ENCODE data around the gene DLX2. TPM values are rescaled to one million over a fixed set of nuclear protein-coding genes. Genes with fewer than 3 reads are reported as not detected.

Gene DLX2
- total RNA-seq, 1 donor from 2014 or later: 9.7 TPM

- peak; percentile 32 to 61 for DNase-seq (ENCODE audit: low spot score in 2 of 2, unreplicated experiment in 2 of 2)
- TF ChIP-seq, protein P1, sequence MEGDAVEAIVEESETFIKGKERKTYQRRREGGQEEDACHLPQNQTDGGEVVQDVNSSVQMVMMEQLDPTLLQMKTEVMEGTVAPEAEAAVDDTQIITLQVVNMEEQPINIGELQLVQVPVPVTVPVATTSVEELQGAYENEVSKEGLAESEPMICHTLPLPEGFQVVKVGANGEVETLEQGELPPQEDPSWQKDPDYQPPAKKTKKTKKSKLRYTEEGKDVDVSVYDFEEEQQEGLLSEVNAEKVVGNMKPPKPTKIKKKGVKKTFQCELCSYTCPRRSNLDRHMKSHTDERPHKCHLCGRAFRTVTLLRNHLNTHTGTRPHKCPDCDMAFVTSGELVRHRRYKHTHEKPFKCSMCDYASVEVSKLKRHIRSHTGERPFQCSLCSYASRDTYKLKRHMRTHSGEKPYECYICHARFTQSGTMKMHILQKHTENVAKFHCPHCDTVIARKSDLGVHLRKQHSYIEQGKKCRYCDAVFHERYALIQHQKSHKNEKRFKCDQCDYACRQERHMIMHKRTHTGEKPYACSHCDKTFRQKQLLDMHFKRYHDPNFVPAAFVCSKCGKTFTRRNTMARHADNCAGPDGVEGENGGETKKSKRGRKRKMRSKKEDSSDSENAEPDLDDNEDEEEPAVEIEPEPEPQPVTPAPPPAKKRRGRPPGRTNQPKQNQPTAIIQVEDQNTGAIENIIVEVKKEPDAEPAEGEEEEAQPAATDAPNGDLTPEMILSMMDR (IDR thresholded peaks at IDR 0.05; ENCODE audit: unreplicated experiment): no peak
- Mint-ChIP-seq H3K27ac (peak overlapping the region; percentile 95), H3K4me1 (peaks cover 60% of the 10 kb centered on the region), H3K9me3 (no peaks in the 10 kb centered on the region), H3K27me3 (ENCODE audit: low read depth) (peaks cover 76% of the 10 kb centered on the region), H3K36me3 (no peaks in the 10 kb centered on the region), H3K4me3 (peak overlapping the region; percentile 75)
Measured at GRCh38 chr2:172100080-172100934, 2.4 kb downstream of the DLX2 start.

DNA sequence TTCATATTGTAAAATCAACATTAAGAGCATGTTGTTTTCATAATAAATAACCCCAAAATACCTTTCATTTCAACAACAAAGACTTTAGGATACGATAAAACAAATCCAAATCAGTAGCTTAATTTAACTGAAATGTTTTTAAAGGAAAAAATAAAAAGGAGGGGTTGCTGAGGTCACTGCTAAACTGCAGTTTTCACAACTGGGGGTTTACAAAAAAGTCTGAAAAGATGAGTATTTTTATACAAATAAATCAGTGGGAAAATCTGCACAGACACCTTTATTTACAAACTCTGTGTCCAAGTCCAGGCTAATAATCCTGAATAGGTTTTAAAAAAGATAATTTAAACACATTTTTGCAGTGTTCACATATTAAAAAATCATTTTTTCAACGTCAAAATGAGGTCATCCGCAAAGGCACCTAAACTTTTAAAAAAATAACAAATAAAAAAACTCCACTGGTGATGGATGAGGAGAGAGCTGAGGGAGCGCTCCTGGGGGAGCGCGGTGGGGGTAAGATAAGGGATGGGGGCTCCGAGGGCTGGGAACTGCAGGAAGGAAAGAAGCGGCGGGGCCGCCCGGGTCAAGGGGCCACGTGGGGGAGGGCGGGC lies 3.1 kb downstream of the DLX2 start:
- H3K27ac Mint-ChIP-seq: peak overlapping the region; percentile 61
- TF ChIP-seq, protein P1 (IDR thresholded peaks at IDR 0.05; ENCODE audit: unreplicated experiment): no peak
- H3K4me1 Mint-ChIP-seq: peaks cover 60% of the 10 kb centered on the region
- H3K36me3 Mint-ChIP-seq: no peaks in the 10 kb centered on the region
- DNase-seq (ENCODE audit: low spot score in 2 of 2, unreplicated experiment in 2 of 2): no peak
- peak overlapping the region; percentile 75 for H3K4me3 Mint-ChIP-seq
- no peaks in the 10 kb centered on the region for H3K9me3 Mint-ChIP-seq
- H3K27me3 Mint-ChIP-seq (ENCODE audit: low read depth): peaks cover 75% of the 10 kb centered on the region

DNA sequence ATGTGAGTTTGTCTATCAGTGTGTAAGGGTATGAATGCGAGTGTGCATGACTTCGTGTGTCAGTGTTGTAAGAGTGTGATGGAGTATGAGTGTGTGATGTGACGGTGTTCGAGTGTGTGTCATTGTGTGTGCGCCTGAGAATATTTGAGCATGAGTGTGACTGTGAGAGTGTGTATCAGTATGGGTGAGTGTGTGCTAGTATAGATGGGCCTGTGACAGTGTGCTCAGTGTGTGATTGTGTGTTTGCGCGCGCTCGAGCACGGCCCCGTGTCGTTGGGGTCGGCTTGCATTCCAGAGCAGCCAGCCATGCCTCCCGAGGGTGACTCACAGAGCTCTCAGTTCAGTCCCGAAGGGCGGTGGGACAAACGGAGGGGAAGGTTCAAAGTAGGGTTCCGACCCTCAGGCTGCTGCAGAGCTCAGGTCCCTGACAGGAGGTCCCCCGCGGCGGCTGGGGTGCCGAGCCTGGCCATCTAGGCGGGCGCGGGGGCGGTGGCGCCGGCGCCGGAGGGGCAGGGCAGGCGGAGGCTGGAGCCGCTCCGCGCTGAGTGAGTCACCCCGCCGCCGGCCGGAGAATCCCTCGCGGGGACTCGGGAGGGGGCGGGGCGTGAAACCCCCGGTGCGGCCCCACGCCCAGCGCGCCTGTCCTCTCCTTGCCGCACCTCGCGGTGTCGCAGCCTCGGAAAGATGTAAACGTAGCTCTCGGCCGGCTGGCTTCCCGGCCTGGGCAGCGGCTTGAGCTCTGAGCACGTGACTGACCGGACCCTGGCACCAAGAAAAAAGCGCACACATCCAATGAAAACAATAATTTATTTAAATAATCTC lies 3.8 kb downstream of the DLX2 start:
- DNase-seq (ENCODE audit: low spot score in 2 of 2, unreplicated experiment in 2 of 2): peak; percentile 69 to 81
- H3K27ac Mint-ChIP-seq: peak overlapping the region; percentile 81

GRCh38 chr2:172098287-172098649 lies 4.4 kb downstream of the DLX2 start:
- TF ChIP-seq, protein P1 (IDR thresholded peaks at IDR 0.05; ENCODE audit: unreplicated experiment): no peak
- no peaks in the 10 kb centered on the region for H3K36me3 Mint-ChIP-seq
- H3K9me3 Mint-ChIP-seq: no peaks in the 10 kb centered on the region
- H3K27me3 Mint-ChIP-seq (ENCODE audit: low read depth): peaks cover 74% of the 10 kb centered on the region
- peaks cover 58% of the 10 kb centered on the region for H3K4me1 Mint-ChIP-seq
- peak overlapping the region; percentile 81 for H3K27ac Mint-ChIP-seq
- no peak for DNase-seq (ENCODE audit: low spot score in 2 of 2, unreplicated experiment in 2 of 2)
- H3K4me3 Mint-ChIP-seq: peak overlapping the region; percentile 42

More for the DNA sequence above, 3.8 kb downstream of the DLX2 start:
- Mint-ChIP-seq H3K9me3 (no peaks in the 10 kb centered on the region), H3K4me1 (peaks cover 60% of the 10 kb centered on the region), H3K36me3 (no peaks in the 10 kb centered on the region), H3K27me3 (ENCODE audit: low read depth) (peaks cover 74% of the 10 kb centered on the region), H3K4me3 (peak overlapping the region; percentile 51)
- TF ChIP-seq, protein P1 (IDR thresholded peaks at IDR 0.05; ENCODE audit: unreplicated experiment): no peak

DNA sequence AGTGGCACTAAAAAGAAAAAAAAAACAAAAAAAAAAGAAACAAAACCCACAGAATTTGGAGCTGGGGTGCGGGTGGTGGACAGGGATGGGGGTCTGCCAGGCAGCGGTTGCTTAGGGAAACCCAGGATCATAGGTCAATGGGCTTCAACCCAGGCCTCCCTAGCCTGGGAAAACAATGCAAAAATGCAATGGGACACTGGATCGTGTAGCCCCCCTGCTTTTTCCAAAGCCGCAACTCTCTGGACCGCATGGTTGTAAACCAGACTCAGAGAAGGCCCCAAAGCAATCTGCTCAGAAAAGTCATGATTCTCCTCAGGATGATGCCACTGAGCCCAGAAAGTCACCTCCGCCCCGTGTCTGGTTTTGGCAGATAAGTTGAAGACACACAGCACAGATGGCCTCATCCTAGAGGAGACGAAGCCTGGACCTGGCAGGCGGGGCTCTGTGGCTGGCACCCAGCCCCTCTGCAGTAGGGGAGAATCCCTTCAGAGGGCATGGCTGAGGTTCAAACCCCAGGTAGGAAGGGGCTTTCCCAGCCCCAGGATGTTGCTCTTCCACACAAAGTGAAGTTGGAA lies 5.1 kb downstream of the DLX2 start:
- Mint-ChIP-seq H3K4me3 (peak overlapping the region; percentile 70), H3K9me3 (no peaks in the 10 kb centered on the region), H3K36me3 (no peaks in the 10 kb centered on the region), H3K27ac (peak overlapping the region; percentile 95), H3K4me1 (peaks cover 60% of the 10 kb centered on the region), H3K27me3 (ENCODE audit: low read depth) (peaks cover 74% of the 10 kb centered on the region)
- DNase-seq (ENCODE audit: low spot score in 2 of 2, unreplicated experiment in 2 of 2): no peak
- TF ChIP-seq, protein P1 (IDR thresholded peaks at IDR 0.05; ENCODE audit: unreplicated experiment): no peak

Data from mesothelial cell of epicardium (in vitro differentiated cells).